CD4-positive, alpha-beta T cell (primary cell): ENCODE results near the gene OSCP1. TPM values are rescaled to one million over a fixed set of nuclear protein-coding genes. Genes with fewer than 3 reads are reported as not detected.
"Not testable (repeated sequence)": the region's sequence is repeated elsewhere in the genome, so short reads cannot be mapped to it uniquely, and the experiment has no call there.

Experiments used
- ATAC-seq: fragments of 200-7000 bp; cut with Tn5 transposase; one replicate; pipeline ENCODE4 v1.10.0; 2022; ENCODE audit warnings: mild to moderate bottlenecking; ENCODE audit not compliant: poor library complexity
- CTCF ChIA-PET: fragments of 350-600 bp; sonication (Branson Sonifier 250); formaldehyde crosslinking; loops from one replicate; lab custom pipeline; 2021; ENCODE audit warnings: antibody characterized with exemption, inconsistent platforms; lab: Charles Lee
- POLR2A ChIA-PET: fragments of 350-600 bp; sonication (Branson Sonifier 250); formaldehyde crosslinking; loops from one replicate; lab custom pipeline; 2021; ENCODE audit warnings: antibody characterized with exemption, inconsistent platforms; lab: Charles Lee
- DNase-seq, 14 experiments: peaks; one replicate each; pipeline ENCODE4 v3.0.0-alpha.2; 2013 to 2020; ENCODE audit warnings: mixed read lengths in 2 of 14
- H3K27ac ChIP-seq, 2 donors: one replicate each; pipeline versions ENCODE4 v1.5.1 to v1.7.0; 2013; ENCODE audit warnings: low read length in 2 of 2, low read depth in 1 of 2, mild to moderate bottlenecking in 1 of 2
- H3K27me3 ChIP-seq, 2 experiments: 1 replicate in 1 of 2; 2 replicates in 1 of 2; pipeline versions ENCODE4 v1.6.1 to v1.7.0; 2013; ENCODE audit warnings: low read length in 2 of 2, control low read depth in 1 of 2, mild to moderate bottlenecking in 1 of 2, moderate library complexity in 1 of 2; ENCODE audit not compliant: insufficient read depth in 2 of 2, control insufficient read depth in 1 of 2
- H3K36me3 ChIP-seq: one replicate; pipeline ENCODE4 v1.6.1; 2013; ENCODE audit warnings: low read length, control low read depth; ENCODE audit not compliant: insufficient read depth
- H3K4me1 ChIP-seq: one replicate; pipeline ENCODE4 v1.6.1; 2013; ENCODE audit warnings: low read length, control low read depth; ENCODE audit not compliant: insufficient read depth
- H3K4me3 ChIP-seq: one replicate; pipeline ENCODE4 v1.5.1; 2013; ENCODE audit warnings: mild to moderate bottlenecking, low read length, moderate library complexity
- H3K9me3 ChIP-seq, 2 experiments: 1 replicate in 1 of 2; 2 replicates in 1 of 2; pipeline versions ENCODE4 v1.6.1 to v1.7.0; 2013; ENCODE audit warnings: low read length in 2 of 2, mild to moderate bottlenecking in 2 of 2, control low read depth in 1 of 2, moderate library complexity in 1 of 2; ENCODE audit not compliant: control insufficient read depth in 1 of 2, insufficient read depth in 1 of 2
- H3K27ac Mint-ChIP-seq: one replicate; pipeline ENCODE4 v1.8.0; 2020; ENCODE audit warnings: mixed read lengths
- H3K27me3 Mint-ChIP-seq: one replicate; pipeline ENCODE4 v1.8.0; 2021; ENCODE audit warnings: mixed read lengths
- H3K36me3 Mint-ChIP-seq: one replicate; pipeline ENCODE4 v1.8.0; 2021; ENCODE audit warnings: low read depth, mixed read lengths
- H3K4me1 Mint-ChIP-seq: one replicate; pipeline ENCODE4 v1.8.0; 2021; ENCODE audit warnings: low read depth, mixed read lengths
- H3K4me3 Mint-ChIP-seq: one replicate; pipeline ENCODE4 v1.8.0; 2020; ENCODE audit warnings: mild to moderate bottlenecking, mixed read lengths
- H3K9me3 Mint-ChIP-seq: one replicate; pipeline ENCODE4 v1.8.0; 2020; ENCODE audit warnings: mixed read lengths
- CTCF ChIP-seq: fragments of 200-600 bp; IDR thresholded peaks from one replicate; pipeline ENCODE4 v1.8.0; 2022; ENCODE audit warnings: antibody characterized with exemption, mild to moderate bottlenecking
- intact Hi-C, 2 experiments: fragments of 100-400 bp; cut with DNase I in 1 of 2; cut with micrococcal nuclease in 1 of 2; formaldehyde crosslinking; loops; one replicate each; pipeline versions ENCODE4 v1.15.1 to v1.9.0; 2023 to 2025; cut with DNase I, micrococcal nuclease
- total RNA-seq, 174 experiments: library from RNA in 2 of 174; stranded (reverse) in 2 of 174; gene quantifications; one replicate each; pipeline ENCODE4 v1.2.3 and lab custom pipeline; 2021 to 2026

Gene OSCP1
- total RNA-seq, 2 experiments from 2014 or later, result 0.82 to 2.4 TPM

GRCh38 chr1:36487336-36487725 is 37.1 kb upstream of the OSCP1 start:
- peaks cover 11% of the 10 kb centered on the region for H3K4me1 Mint-ChIP-seq
- H3K36me3 ChIP-seq, DNase-seq, H3K4me1 ChIP-seq, H3K4me3 Mint-ChIP-seq, CTCF ChIA-PET, H3K27ac ChIP-seq, POLR2A ChIA-PET, H3K4me3 ChIP-seq, H3K27me3 ChIP-seq, H3K27ac Mint-ChIP-seq, ATAC-seq, H3K9me3 Mint-ChIP-seq, H3K36me3 Mint-ChIP-seq, intact Hi-C loops, H3K9me3 ChIP-seq, H3K27me3 Mint-ChIP-seq: not testable (repeated sequence)

DNA sequence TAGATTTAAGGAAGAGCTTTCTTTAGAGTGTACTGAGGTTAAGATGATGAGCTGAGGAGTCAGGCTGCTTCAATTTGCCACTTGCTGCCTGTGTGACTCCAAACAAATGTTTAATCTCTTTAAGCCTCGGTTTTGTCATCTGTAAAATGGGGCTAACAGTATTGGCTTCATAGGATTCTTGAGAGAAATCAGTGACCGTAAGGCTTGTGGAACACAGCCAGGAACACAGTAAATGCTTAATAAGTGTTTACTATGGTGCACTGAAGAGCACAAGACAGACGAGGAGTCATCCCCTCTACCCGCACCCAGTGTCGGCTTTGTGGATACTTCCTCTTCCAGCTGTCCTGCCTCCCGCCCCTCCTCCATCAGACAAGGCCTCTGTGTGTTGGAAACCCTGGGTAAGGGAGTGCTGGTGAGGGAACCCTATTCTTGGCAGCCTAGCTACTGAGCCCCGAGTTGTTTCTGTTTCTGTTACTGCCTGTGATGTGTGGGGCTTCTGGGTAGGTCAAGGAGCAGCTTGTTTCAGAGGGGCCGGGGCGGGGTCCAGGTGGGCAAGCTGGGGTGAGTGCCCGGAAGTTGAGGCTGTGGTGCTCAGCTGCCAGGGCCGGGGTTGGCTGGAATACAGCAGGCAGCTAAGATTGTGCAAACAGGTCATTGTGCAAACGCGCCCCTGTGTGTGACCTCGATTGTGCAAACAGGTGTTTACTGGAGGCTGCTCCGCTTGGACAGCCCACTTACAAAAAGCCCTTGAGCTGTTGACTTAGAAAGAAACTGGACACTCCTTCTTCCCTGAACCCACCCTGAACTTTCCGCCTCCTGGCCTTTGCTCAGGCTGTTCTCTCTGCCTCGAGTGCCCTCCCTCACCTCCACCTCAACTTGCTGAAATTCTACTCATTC is 36.4 kb upstream of the OSCP1 start:
- no peak for ATAC-seq
- no peak overlapping the region for H3K27ac Mint-ChIP-seq
- CTCF ChIA-PET, result no interaction called here

DNA sequence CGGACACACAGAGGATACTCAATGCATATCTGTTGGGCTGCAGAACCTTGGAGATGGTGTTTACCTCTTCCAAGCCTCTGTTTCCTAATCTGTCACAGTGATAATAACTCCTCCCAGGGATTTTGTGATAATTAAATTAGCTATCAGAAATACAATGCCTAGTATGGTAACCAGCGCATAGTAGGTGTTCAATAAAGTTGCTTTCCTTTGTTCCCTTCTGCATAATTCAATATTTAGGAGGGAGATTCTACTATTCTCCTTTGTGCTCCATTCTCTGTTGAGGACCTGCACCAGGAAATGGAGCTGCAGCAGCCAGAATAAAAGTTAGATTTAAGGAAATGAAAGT is 35.8 kb upstream of the OSCP1 start:
- Histone ChIP-seq H3K4me1 (peaks cover 10% of the 10 kb centered on the region), H3K4me3 (no peak overlapping the region), H3K36me3 (no peaks in the 10 kb centered on the region), H3K9me3 (no peaks in the 10 kb centered on the region), H3K27me3 (peaks cover 0 to 5% of the 10 kb centered on the region in 2 experiments), H3K27ac (no peak overlapping the region)
- TF ChIP-seq CTCF, result no peak
- CTCF ChIA-PET, result no interaction called here
- no peak overlapping the region for H3K27ac Mint-ChIP-seq
- POLR2A ChIA-PET, result no interaction called here
- H3K36me3 Mint-ChIP-seq, result no peaks in the 10 kb centered on the region
- no peaks in the 10 kb centered on the region for H3K27me3 Mint-ChIP-seq
- peaks cover 18% of the 10 kb centered on the region for H3K4me1 Mint-ChIP-seq
- H3K9me3 Mint-ChIP-seq, result no peaks in the 10 kb centered on the region
- intact Hi-C loops, result no loop called here
- ATAC-seq (no peak), DNase-seq (no peak)
- H3K4me3 Mint-ChIP-seq, result no peak overlapping the region

More for the DNA sequence above, 36.4 kb upstream of the OSCP1 start:
- Histone ChIP-seq H3K27ac (no peak overlapping the region), H3K4me1 (peaks cover 10% of the 10 kb centered on the region), H3K9me3 (no peaks in the 10 kb centered on the region), H3K27me3 (peaks cover 0 to 5% of the 10 kb centered on the region in 2 experiments), H3K4me3 (no peak overlapping the region), H3K36me3 (no peaks in the 10 kb centered on the region)
- POLR2A ChIA-PET, result no interaction called here
- no peaks in the 10 kb centered on the region for H3K36me3 Mint-ChIP-seq
- no peak overlapping the region for H3K4me3 Mint-ChIP-seq
- H3K27me3 Mint-ChIP-seq, result no peaks in the 10 kb centered on the region
- intact Hi-C loops, result no loop called here
- peak in 3 of 14 experiments; percentile 21 to 68 (median 60) for DNase-seq
- peaks cover 17% of the 10 kb centered on the region for H3K4me1 Mint-ChIP-seq
- TF ChIP-seq CTCF, result no peak
- no peaks in the 10 kb centered on the region for H3K9me3 Mint-ChIP-seq
